K562 (cell line): Measurements from ENCODE around the gene CMIP. TPM values are rescaled to one million over a fixed set of nuclear protein-coding genes. Genes with fewer than 3 reads are reported as not detected.

Experiments
- CBX8 ChIP-seq: fragments of 200-600 bp; sonication (generic); IDR thresholded peaks from 2 replicates; pipeline ENCODE4 v1.6.1; 2012; ENCODE audit warnings: borderline replicate concordance, mixed run types, low read depth, mild to moderate bottlenecking, moderate library complexity, mixed read lengths, low read length, control low read depth, inconsistent platforms; ENCODE audit not compliant: poor library complexity, severe bottlenecking; ENCODE audit errors: extremely low read depth
- CREM ChIP-seq: IDR thresholded peaks from 2 replicates; pipeline ENCODE4 v1.6.1; 2014; ENCODE audit warnings: antibody characterized with exemption, low read depth
- ELF1 ChIP-seq: fragments of 200-800 bp; sonication (Bioruptor generic); IDR thresholded peaks from 2 replicates; pipeline ENCODE4 v1.6.1; 2016; ENCODE audit warnings: missing genetic modification characterization, missing compliant biosample characterization
- ELF2 ChIP-seq: fragments of 250-450 bp; sonication (Bioruptor Pico); IDR thresholded peaks from 2 replicates; pipeline ENCODE4 v1.5.0; 2021; ENCODE audit warnings: mild to moderate bottlenecking
- FIP1L1 ChIP-seq: fragments of 200-400 bp; formaldehyde crosslinking; IDR thresholded peaks from 2 replicates; pipeline ENCODE4 v1.6.1; 2018; ENCODE audit warnings: mild to moderate bottlenecking, low read depth, low read length; ENCODE audit not compliant: poor library complexity, severe bottlenecking
- KAT8 ChIP-seq: fragments of 450-650 bp; IDR thresholded peaks from 2 replicates; pipeline ENCODE4 v1.6.1; 2016; ENCODE audit warnings: low read depth, mild to moderate bottlenecking
- MEF2A ChIP-seq: IDR thresholded peaks from 2 replicates; pipeline ENCODE4 v1.6.1; 2011; ENCODE audit warnings: low read depth, mild to moderate bottlenecking, low read length, moderate library complexity; ENCODE audit not compliant: control insufficient read depth
- RBFOX2 ChIP-seq: fragments of 200-400 bp; formaldehyde crosslinking; IDR thresholded peaks from 2 replicates; pipeline ENCODE4 v1.6.1; 2017; ENCODE audit warnings: low read depth, mild to moderate bottlenecking, low read length, moderate library complexity
- RBM15 ChIP-seq: fragments of 200-400 bp; formaldehyde crosslinking; IDR thresholded peaks from 2 replicates; pipeline ENCODE4 v1.6.1; 2018; ENCODE audit warnings: mild to moderate bottlenecking, low read length, moderate library complexity; ENCODE audit not compliant: insufficient read depth
- RNF2 ChIP-seq: sonication (generic); IDR thresholded peaks from 2 replicates; pipeline ENCODE4 v1.6.1; 2016
- SIN3A ChIP-seq, 2 experiments: fragments of 150-350 bp in 1 of 2; IDR thresholded peaks; 2 replicates each; pipeline ENCODE4 v1.6.1; 2011 to 2016; ENCODE audit warnings: borderline replicate concordance in 2 of 2, low read depth in 2 of 2, low read length in 2 of 2, mild to moderate bottlenecking in 2 of 2, moderate library complexity in 2 of 2; ENCODE audit not compliant: control insufficient read depth in 1 of 2
- SPI1 ChIP-seq: IDR thresholded peaks from 2 replicates; pipeline ENCODE4 v1.6.1; 2011; ENCODE audit warnings: low read depth, low read length, control low read depth, borderline replicate concordance
- TCF3 ChIP-seq: sonication (generic); formaldehyde crosslinking; IDR thresholded peaks from 2 replicates; pipeline ENCODE4 v1.4.0; 2020; ENCODE audit warnings: mild to moderate bottlenecking, missing genetic modification reagents
- ZNF274 ChIP-seq: IDR thresholded peaks from 2 replicates; pipeline ENCODE4 v1.6.1; 2011; ENCODE audit warnings: low read depth, mild to moderate bottlenecking, low read length, moderate library complexity, borderline replicate concordance
- ZNF79 ChIP-seq: fragments of 250-450 bp; sonication (Bioruptor Pico); IDR thresholded peaks from 2 replicates; pipeline ENCODE4 v1.4.0; 2020; ENCODE audit warnings: low read depth, mild to moderate bottlenecking, moderate library complexity
- polyA plus RNA-seq, 8 experiments: library from polyadenylated mRNA; depleted of rRNA in 4 of 8; stranded (reverse) in 5 of 8; unstranded in 3 of 8; fragments of >200 nt; fragmentation: Nextera tagmentation in 2 of 8; fragmentation: Illumina TruSeq in 1 of 8; extraction: Ambion mirVana in 2 of 8; extraction: Trizol in 1 of 8; gene quantifications; 2 replicates each; pipeline versions ENCODE4 v1.2.1 to v1.2.3, GENCODE V29; 2011 to 2014; ENCODE audit warnings: inconsistent platforms in 1 of 8, missing spikeins in 1 of 8
- total RNA-seq, 7 experiments: library from RNA; depleted of rRNA in 6 of 7; stranded (reverse); fragments of >200 nt in 6 of 7; fragmentation: Illumina TruSeq in 2 of 7; extraction: Trizol in 2 of 7; gene quantifications; 2 replicates each; pipeline versions ENCODE4 v1.2.1 to v1.2.3, GENCODE V29; 2011 to 2021; ENCODE audit warnings: low replicate concordance in 1 of 7
- TF ChIP-seq, protein P1 (sequence below): fragments of 250-450 bp; sonication (Bioruptor Pico); IDR thresholded peaks from 2 replicates; pipeline ENCODE4 v1.6.1; 2021; ENCODE audit warnings: mild to moderate bottlenecking

CMIP gene
- total and polyA plus RNA-seq, 9 of the 15 experiments (the other 6 are each of a cell fraction or from before 2014, with no cell fraction given) = 0.94 to 82.5 (median 10.3) TPM

DNA sequence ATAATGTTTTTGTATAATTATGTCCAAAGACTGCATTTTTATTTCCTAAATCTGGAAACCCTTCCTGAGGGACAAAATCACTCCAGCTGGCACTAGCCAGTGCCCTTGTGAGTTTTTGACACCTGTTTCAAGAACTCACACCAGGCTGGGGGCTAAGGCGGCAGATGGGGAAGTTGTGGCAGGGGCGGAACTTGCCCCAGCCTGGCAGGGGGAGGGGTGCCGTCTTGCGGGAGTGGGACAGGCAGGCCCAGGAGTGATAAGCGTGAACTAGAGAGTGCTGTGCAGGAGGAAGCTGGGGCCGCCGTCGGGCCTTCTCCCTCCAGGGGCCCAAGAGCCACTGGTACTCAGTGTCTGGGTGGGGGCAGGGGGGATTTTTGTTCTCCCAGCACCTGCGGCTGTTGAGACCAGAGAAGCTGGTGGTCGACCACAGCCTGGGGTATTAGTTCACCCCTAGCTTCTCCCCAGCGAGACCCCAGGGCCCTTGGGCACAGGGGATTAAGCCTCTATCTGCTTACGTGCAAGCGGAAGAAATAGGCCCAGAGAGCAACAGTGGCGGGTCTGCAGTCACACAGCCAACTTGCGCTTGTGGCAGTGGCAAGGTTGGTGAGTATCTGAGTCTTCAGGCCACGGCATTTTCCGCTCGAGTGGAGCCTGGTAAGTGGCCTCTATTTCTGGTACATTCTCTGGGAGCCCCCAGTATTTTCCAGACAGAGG, 294.3 kb downstream of the CMIP start (continued):
- TF ChIP-seq TCF3 (CRISPR knock-in tag) = peak; percentile 38; the same call in 1 of the 2 replicates
- TF ChIP-seq FIP1L1 = no peak
- TF ChIP-seq SIN3A (IDR thresholded peaks at IDR 0.05; ENCODE audit: borderline replicate concordance in 2 of 2, control insufficient read depth in 1 of 2, low read depth in 2 of 2, low read length in 2 of 2) = no peak
- no peak for TF ChIP-seq RBFOX2
- no peak for TF ChIP-seq ZNF274
- no peak for TF ChIP-seq KAT8
- TF ChIP-seq SPI1 = peak; percentile 64; the same call in 1 of the 2 replicates
- TF ChIP-seq CBX8 = no peak
- no peak for TF ChIP-seq ELF2 (CRISPR knock-in tag)
- no peak for TF ChIP-seq ZNF79 (CRISPR knock-in tag)
- TF ChIP-seq RBM15 = no peak
- 0 out of 2 replicates have a peak, but pooled peaks have one; percentile 31 for TF ChIP-seq CREM
- no peak for TF ChIP-seq MEF2A
- TF ChIP-seq RNF2 = peak; percentile 49; the same call in 1 of the 2 replicates
- no peak for TF ChIP-seq ELF1
- TF ChIP-seq, protein P1, sequence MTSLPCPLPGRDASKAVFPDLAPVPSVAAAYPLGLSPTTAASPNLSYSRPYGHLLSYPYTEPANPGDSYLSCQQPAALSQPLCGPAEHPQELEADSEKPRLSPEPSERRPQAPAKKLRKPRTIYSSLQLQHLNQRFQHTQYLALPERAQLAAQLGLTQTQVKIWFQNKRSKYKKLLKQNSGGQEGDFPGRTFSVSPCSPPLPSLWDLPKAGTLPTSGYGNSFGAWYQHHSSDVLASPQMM = no peak
